NCI-H1092 (cell line): Measurements from ENCODE around the gene DNAI1.

Experiments
- DNase-seq: peaks from one replicate; lab custom pipeline; 2025; lab: John Stamatoyannopoulos, UW

DNAI1 gene

DNA sequence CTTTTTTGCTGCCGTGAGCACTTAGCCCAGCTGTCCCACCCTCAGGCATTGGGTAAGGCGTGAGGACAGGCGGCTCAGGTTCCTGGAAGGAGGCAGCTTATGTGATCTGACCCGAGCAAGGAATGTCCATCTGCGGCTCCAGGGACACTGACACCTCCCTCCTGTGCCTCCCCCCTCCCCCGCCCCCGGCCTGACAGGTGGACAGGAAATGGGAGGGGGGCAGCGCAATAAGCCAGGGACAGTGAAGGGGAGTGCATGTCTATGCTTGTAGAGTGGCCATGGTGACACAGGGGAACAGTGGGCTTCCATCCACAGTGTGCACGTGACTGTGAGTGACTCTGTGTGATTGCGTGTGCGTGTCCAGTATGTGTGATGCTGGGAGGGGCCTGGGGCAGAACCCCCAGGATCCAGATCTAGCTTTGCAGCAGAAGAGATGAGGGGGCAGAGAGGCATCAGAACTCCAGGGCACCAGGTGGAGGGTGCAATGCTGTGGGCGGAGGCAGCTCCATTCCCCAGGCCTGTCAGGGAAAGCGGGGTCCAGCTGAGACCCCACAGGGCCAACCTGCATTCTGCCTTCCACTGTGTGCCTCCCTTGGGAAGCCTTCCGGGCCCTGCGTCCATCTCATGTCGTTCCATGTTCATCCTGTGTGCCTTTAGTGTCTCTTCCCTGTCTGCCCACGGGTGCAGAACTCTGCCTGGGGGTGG lies 100.5 kb downstream of the DNAI1 start:
- no peak for DNase-seq

DNA sequence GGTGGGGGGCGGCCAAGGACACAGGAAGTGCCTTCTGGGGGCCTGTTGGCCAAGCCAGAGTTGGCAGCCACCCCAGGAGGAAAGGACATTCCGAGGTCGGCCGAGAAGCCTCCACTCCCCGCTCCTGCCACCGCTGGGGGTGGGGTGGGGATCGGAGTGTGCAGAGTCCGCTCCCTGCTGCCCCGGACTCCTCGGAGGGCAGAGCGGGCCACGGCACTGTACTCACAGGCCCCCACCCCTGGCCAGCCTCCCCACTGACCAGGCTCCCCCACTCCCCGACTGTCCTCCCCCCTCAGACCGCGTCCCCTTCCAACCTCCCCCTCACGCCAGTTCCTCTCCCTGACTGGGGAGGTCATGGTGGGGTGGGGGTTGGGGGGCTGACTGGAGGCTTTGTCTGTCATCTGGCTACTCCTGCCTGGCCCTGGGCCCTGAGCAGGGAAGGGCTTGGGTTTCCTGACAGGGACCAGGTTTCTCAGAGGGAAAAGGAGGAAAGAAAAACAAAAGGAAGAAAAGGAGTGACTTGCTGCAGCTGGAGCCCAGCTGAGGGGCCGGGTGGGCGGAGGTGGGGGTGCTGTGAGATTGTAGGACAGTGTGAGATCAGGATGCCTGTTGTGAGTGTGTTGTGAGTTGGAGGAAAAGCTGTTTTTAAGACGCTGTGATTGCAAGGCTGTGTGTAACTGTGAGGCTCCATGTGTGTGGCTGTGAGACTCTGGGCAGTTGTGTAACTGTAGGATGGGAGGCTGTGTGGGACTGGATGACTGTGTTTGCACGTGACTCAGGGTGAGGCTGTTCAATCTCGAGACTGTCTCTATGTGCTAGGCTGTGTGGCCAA lies 101.2 kb downstream of the DNAI1 start:
- no peak for DNase-seq

GRCh38 chr9:34560599-34561214 lies 102.1 kb downstream of the DNAI1 start:
- no peak for DNase-seq

DNA sequence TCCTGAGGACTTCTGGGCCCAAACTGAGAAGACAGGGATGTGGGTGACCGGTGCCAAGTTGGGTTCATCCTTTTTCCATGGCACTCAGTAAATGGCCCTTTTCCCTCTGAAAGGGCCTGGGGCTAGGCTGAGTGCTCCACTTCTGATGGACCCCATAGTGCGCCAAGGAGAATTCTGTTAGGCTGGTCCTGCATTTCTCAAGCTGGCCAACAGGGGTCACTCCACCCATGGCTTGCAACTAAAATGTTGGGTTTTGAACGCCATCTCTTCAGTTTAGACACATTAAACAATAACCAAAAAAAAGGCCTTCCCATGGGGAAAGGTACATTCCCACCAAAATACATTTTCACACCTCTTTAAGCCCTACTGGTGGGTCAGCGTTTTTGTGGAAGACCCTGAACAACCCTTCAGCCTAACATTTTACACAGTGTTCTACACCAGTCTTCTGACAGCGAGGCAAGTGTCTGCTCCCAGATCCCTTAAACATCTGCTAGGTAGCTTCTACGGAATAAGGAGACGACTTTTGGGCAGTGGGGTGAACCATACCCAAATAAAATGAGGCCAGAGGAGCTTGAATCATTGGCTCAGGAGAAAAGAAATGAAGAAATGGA lies 103.6 kb downstream of the DNAI1 start:
- DNase-seq: no peak

- DNase-seq: no peak
Observed at GRCh38 chr9:34563262-34563661, 104.7 kb downstream of the DNAI1 start.

GRCh38 chr9:34564617-34565016 lies 106.0 kb downstream of the DNAI1 start:
- no peak for DNase-seq

- no peak for DNase-seq
Observed at GRCh38 chr9:34565856-34566255, 107.3 kb downstream of the DNAI1 start.

- DNase-seq: no peak
Observed at GRCh38 chr9:34566322-34566721, 107.7 kb downstream of the DNAI1 start.

DNA sequence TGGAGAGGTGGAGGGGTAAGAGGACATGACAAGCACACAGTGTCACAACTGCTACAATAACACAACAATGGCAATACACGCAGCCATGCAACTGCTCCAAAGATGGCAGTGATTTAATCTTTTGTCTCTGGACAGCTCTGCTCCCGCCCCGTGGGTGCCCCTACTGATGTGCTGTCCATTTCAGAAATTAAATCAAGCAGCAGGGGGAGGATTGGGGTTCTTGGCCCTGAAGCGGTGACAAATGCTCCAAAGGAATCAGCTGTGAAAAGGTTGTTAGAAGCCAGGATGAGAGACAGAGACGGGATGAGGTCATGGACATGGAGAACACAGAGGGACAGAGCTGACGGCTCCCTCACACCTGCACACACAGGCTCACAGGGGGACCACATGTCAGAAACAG lies 108.4 kb downstream of the DNAI1 start:
- no peak for DNase-seq

GRCh38 chr9:34568133-34568532 lies 109.5 kb downstream of the DNAI1 start:
- DNase-seq: no peak

- no peak for DNase-seq
Observed at GRCh38 chr9:34568774-34569173, 110.2 kb downstream of the DNAI1 start.

DNA sequence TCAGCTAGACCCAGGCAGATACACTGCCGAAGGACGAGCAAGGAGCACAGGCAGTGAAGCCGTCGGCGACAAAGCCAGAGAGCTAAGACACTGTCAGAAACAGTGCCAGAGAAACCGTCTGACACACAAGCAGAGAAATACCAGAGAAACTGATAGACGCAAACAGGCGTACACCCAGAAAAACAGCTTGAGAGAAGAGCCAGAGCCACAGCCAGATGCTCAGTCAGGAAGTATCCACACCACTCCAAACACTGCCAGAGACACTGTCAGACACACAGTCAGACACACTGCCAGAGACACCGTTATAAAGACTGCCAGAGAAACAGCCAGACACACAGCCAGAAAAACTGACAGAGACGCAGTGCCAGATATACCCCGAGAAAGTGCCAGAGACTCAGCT lies 111.8 kb downstream of the DNAI1 start:
- no peak for DNase-seq
